ENCODE results near the gene RTN4R.
"Not testable (repeated sequence)": the region's sequence is repeated elsewhere in the genome, so short reads cannot be mapped to it uniquely, and the experiment has no call there.

RTN4R gene

GRCh38 chr22:20285473-20286311 is 17.6 kb upstream of the RTN4R start:
- peak; percentile 70 for DNase-seq

- no peak for DNase-seq
Observed at GRCh38 chr22:20284471-20285086, 16.5 kb upstream of the RTN4R start.

- no peak for DNase-seq
Observed at GRCh38 chr22:20283674-20284066, 15.6 kb upstream of the RTN4R start.

DNA sequence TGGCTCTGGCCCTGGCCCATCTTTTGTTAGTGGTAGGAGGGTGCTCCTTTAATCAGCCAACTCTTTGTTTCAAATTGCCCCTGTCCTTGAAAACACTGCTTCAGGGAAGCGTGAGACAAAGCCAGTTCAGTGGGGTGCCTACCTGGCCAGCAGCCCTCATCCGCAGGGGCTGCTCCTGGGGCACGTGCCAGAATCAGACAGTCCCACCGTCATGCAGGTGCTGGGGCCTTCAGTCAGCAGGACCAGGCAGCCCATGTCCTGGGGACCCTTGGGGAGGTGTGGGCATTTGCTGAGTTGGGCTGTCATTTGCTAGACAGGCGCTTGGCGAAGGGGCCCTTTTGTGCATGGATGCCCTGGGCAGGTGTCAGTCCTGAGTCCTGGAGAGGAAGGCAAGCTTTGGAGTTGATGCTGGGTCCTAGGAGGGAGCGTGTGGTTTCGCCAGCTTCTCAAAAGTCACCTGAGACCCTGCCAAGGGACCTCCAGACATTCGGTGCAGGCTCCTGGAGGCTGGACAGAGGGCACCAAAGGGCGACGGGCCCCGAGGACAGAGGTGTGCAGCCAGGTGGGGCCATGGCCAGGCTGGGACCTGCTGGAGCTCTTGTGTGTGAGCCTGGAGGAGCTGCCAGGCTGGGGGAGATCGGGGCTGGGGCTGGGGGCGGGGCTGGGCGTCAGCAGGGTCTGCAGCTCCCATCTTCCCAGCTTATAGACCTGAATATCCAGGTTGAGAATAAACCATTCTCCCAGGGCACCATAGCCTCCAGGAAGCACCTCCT is 15.0 kb upstream of the RTN4R start:
- no peak for DNase-seq

DNA sequence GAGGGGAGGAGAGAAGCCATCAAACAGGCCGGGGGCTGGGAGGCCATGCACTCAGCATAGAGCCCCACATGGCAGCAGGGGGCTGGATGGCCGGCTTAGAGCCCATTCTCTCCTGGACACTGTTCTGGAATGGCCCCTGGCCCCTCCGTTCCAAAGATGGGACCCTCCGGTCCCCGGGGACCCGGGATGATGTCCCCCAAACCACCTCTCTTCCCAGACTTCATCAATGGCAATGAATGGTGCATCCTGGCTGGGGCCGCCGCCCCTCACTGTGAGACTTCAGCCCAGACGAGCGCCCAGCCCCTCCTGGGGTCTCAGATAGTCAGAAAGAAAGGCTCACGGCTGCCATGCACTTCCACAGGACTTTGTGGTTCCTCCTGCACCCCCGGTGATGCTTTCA is 13.8 kb upstream of the RTN4R start:
- no peak for DNase-seq

DNA sequence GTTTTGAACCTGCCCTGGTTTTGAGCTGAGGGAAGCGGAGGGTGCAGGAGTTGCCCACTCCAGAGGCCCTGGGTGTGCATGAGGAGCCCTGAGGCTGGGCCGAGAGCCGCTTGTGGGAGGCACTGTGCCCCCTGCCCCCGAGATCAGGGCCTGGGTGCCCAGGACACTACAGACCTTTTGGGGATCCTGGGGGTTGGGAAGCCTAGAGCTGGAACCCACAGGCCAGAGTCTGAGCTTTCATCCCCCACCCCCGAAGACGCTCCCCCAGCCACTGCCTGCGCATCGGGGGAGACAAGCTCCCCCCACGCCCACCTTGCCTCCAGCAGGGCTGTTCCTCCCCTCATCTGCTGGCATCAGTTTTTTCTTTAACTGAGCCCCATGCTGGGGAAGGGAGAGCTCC is 13.4 kb upstream of the RTN4R start:
- not testable (repeated sequence) for DNase-seq

GRCh38 chr22:20280866-20281265 is 12.7 kb upstream of the RTN4R start:
- DNase-seq = no peak

GRCh38 chr22:20280163-20280562 is 12.0 kb upstream of the RTN4R start:
- DNase-seq = not testable (repeated sequence)

DNA sequence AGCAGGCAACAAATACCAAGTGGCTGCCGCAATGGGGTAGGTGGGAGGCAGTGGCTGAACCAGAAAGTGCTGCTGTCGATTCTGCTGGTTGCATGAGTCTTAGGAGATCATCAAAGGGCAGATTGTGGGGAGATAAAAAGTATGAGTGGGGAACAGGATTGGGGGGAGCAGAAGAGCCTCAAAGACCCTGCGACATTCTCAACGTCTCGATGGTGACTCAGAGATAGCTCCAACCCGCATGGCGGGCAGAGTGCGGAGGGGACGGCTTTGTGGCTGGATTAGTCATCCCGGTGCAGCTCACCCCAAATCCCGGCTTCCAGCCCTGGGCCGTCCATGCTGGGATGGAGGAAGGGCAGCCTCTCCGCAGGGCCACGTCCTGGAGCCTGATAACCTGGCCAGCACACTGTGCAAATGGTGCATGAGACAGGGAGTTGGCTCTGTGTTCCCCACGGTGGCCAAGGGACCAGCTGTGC is 11.6 kb upstream of the RTN4R start:
- no peak for DNase-seq

DNA sequence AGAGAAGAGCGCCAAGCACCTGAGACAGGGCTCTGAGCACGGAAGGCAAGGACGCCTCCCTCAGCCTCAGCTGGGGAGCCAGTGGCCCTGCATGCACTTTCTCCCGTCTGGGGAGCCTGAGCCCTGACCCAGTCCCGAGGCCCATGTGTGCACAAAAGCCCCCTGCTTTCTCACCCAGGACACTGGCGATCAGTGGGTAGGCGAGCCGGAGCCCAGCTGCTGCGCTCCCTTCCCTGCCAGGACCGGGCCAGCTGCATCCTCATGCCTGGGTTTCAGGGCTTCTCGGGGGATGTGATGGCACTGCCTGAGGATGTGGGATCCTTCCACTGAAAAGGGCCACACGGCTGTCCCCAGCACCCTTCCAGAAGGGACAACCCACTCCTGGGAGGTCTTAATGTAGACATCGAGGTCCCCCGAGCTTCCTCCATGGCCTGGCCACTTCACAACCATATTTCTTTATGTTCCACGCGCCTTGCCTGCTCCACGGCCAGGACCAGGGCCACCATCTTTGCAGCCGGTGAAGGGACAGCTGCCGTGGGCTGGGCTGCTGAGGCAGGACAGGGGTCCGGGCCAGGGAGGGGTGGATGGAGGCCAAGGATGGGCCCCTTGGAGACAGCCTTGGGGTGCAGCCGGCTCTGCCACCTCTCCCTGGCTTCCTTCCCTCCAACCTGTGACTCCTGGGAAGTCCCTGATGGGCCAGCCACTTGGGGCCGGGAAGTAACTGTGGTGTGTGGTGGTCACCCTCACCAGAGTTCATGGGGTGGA is 10.8 kb upstream of the RTN4R start:
- not testable (repeated sequence) for DNase-seq

GRCh38 chr22:20277936-20278635 is 10.0 kb upstream of the RTN4R start:
- DNase-seq = not testable (repeated sequence)

DNA sequence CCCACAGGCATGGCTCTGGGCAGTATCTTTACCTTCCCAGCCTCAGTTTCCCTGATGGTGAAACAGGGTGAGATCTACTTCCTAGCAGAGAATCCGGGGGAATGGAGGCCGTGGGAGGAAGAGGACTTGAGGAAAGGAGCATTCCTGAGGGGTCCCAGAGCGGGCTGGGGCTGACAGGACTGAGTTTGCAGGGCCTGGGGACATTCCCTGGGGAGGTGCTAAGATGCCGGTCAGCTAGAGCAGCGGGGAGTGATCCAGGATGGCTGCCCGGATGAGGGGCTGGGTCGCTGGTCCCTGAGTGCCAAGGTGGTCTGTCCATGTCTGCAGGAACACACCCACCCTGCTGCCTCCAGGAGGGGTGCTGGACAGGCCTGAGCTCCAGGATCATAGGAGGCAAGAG is 8.3 kb upstream of the RTN4R start:
- no peak for DNase-seq

- DNase-seq = no peak
Observed at GRCh38 chr22:20275836-20276235, 7.7 kb upstream of the RTN4R start.

GRCh38 chr22:20275325-20275724 is 7.2 kb upstream of the RTN4R start:
- DNase-seq = not testable (repeated sequence)

DNA sequence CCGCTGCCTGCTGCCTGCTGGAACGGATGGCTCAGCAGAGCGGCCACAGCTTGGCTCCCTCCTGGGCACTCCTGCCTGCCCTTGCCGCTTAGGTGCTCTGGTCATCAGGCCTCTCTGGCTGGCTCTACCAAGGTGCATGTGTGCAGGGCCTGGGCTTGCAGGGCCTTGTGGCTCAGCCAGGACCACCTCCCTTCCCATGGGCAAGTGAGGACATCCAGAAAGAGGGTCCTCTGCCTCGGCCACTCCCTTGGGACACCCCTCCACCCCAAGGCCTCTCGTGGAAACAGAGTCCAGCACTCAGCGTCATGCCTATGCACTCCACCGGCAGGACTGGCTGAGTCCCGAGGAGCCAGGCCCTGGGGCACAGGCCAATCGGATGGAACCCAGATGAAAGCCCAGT is 6.3 kb upstream of the RTN4R start:
- not testable (repeated sequence) for DNase-seq

DNA sequence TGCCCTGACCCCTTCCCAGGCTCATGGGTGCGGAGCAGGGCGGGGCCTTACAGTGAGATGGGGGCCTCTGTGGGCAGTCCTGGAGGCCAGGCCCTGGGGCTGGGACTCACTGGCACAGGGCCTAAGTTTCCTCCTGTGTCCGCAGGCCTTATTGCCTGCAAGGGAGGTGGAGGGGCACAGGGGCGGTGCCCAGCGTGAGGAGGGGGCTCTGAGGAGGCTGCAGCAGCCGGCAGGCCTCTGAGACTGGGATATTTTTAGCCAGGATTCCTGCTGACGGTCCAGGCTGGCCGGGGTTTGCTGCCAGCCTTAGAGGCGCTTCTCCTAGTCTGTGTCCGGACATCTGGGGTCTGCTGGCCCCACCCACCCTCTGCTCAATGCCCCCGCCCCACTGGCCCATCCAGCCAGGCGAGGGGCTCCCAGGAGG is 5.7 kb upstream of the RTN4R start:
- no peak for DNase-seq

GRCh38 chr22:20272700-20273099 is 4.6 kb upstream of the RTN4R start:
- no peak for DNase-seq

DNA sequence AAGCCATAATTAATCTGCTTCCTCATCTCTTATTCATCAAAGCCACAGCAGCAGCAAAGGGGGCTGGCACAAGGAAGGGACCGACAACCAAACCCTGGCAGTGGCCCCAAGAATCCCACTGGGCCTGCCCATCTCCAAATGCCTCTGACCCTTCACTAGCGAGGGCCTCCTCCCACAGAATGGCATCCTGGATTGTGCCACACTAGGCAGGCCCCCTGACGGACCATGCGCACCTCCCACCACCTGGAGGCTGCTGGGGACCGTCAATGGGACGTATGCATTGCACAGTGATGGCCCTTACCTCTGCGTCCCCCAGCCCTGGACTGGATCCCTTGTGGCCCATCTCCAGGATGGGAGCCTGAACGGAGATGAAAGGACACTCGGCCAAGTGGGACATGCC is 4.1 kb upstream of the RTN4R start:
- DNase-seq = no peak

DNA sequence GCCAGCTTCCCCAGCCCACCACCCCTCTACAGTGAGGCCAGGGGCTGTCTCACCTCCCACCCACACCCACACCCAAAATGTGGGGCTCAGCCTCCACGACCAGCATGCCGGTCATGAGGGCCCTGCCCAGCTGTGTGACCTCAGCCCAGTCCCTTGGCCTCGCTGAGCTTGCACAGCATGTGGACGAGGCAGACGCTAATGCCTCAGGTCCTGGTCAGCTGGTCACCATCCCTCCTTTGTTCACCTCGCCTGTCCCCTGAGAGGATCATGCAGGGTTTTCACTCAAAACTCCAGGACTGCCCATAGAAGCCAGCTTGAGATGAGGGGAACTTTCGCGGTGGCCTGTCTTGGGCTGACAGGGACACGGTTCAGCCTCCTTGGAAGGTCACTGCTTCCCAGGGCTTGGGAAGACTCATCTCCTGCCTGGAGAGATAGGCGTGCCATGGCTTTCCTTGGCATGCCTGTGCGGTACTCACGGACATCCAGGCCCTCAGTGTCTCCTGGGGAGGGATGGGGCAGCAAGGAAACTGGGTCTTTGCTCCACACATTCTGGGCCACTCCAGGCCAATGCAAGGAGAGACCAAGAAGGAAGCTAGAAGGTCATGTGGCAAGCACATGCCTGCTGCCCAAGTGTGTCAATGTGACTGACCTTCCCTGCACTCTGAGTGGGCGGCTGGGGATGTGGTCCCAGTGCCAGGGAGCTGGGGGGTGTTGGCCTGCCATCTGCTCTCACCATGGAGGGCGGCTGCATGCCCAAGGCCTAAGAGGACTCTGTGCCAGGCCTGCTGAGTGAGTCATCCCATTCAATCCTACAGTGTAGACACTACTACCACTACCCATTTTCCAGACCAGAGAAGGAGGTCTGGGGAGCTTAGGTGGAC is 3.2 kb upstream of the RTN4R start:
- DNase-seq = no peak

DNA sequence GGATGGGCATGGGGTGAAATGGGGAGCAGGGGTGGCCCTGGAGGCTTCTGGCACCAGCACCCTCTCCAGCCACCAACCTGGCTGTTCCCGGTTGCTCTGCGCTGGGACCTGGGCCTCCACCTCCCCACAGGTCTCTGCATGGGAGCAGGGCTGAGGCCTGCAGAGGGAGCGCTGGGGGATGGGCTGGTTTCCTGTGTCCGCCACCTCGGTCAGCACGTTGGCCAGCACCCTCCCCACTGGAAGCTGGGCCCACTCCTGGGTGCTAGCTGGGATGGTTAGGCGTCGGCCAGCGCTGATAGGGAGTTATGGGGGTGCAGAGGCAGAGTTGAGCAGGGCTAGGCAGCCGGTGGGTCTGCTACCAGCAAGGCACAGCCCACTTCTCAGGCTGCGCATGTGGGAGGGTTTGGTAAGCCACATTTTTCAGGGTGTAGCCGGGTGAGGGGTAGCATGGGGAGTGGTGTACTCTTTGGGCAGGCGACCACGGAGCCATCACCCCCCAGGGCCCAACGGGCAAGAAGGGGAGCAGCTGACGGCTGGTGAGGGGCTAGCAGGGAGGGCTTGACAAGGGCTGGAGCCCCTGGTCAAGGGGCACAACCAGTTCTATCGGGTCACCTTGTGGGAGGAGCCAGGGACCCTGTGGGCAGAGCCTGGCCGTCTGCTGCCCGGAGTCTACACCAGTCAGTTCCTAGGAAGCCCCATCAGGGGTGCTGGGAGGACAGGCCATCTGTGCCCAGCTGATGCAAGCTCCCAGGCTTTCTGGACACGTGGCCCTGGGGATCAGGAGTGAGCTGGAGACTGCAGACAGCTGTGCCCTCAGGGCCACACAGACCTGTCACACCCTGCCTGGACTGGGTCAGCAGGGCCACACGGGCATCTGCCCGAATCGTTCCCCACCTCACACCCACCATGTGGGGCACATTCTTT is 2.3 kb upstream of the RTN4R start:
- DNase-seq = not testable (repeated sequence)
